Neuron (in vitro differentiated cells): ENCODE data around the gene CD63.

ENCODE experiments used
- H2AFZ ChIP-seq: one replicate; pipeline ENCODE4 v1.6.1; 2013; ENCODE audit warnings: low read depth, mild to moderate bottlenecking, inconsistent platforms, low read length, moderate library complexity
- H3K27me3 ChIP-seq: one replicate; pipeline ENCODE4 v1.6.1; 2013; ENCODE audit warnings: low read length; ENCODE audit not compliant: insufficient read depth
- H3K36me3 ChIP-seq: one replicate; pipeline ENCODE4 v1.6.1; 2013; ENCODE audit warnings: low read length; ENCODE audit not compliant: insufficient read depth
- H3K4me1 ChIP-seq: one replicate; pipeline ENCODE4 v1.6.1; 2013; ENCODE audit warnings: low read length; ENCODE audit not compliant: insufficient read depth
- H3K4me3 ChIP-seq: 2 replicates; pipeline ENCODE4 v1.5.1; 2013; ENCODE audit warnings: mild to moderate bottlenecking, low read length, moderate library complexity
- H3K9me3 ChIP-seq: one replicate; pipeline ENCODE4 v1.6.1; 2013; ENCODE audit warnings: low read length

CD63 gene

DNA sequence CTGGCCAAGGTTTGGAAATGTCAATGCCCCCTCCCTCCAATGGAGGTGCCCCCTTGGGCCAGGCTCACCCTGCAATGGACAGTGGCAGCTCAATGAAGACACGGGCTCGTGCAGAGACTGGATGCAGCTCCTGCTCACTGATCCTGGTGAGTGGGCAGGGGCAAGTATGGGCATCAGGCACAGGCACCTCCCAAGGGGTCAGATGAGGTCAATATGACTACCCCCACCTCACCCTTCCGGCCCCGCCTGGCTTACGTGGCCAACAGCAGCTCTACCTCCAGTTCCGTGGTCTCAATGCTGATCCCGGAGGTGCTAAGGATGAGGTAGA lies 34.7 kb downstream of the CD63 start:
- Histone ChIP-seq H3K36me3 (peaks cover 4% of the 10 kb centered on the region), H3K4me1 (no peaks in the 10 kb centered on the region), H3K9me3 (no peaks in the 10 kb centered on the region), H3K4me3 (no peak overlapping the region), H3K27me3 (no peaks in the 10 kb centered on the region), H2AFZ (no peak overlapping the region)

DNA sequence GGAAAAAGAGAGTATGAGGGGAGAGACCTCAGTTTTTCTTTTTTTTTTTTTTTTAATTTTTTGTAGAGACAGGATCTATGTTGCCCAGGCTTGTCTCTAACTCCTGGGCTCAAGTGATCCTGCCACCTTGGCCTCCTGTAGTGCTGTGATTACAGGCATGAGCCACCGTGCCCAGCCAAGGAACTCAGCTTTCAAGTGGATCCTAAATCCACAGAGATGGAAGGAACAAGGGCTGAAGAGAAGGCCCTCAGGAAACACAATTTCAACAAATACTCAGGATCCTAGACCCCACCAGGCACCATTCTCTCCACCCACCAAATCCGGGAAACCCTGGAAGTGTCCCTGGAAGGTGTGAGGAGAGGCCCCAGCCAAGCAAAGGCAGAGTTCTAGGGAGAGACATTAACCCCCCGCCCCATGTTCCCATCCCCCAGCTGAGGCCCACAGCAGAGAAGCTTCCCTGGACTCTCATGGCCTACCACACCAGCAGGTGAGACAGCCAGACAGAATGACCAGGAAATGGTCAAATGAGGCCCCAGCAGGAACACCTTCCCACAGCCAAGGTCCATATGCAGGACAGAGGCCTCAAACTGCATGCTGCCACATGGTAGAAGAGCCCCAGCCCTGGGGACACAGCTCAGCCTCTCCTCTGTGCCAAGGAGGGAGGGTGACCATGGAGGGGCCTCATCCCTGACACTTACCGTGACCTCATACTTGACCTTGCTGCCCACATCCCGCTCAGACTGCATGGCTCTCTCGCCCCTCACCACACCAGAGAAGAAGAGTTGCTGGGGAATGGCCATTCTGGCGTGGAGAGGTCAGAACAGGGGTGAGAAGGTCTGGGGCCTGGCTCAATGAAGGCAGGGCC lies 35.3 kb downstream of the CD63 start:
- peaks cover 4% of the 10 kb centered on the region for H3K36me3 ChIP-seq
- no peaks in the 10 kb centered on the region for H3K9me3 ChIP-seq
- no peaks in the 10 kb centered on the region for H3K4me1 ChIP-seq
- H3K4me3 ChIP-seq = no peak overlapping the region
- H2AFZ ChIP-seq = no peak overlapping the region
- no peaks in the 10 kb centered on the region for H3K27me3 ChIP-seq

DNA sequence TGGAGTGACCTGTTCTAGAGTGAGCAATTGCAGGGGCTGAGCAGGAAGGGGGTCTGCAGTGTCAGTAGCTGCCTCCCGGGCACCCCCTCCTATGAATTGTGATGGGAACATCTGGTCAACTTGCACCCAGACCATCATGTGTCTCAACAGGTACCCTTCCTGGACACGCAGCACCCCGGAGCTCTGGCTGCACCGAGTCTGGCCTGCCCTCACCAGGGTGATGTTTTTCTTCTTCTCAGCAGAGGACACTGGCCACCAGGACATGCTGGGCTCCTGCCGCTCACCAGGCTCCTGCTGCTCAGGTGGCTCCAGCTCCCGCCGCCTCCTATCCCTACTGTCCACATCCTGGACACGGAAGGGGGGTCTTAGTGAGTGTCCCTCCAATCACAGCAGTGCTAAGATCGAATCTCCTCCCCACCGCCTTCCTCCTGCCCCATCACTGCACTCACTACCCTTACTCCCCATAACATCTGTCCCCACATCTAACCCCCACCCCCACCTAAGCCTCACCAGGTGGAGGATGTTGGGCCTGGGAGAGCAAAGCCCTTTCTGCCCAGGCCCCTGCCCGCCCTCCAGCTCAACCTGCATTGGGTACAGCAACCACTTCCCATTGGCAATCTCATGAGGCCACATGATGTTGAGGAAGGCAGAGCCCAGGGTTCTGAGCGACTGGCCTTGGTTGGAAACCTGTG lies 36.0 kb downstream of the CD63 start:
- Histone ChIP-seq H3K4me3 (no peak overlapping the region), H2AFZ (no peak overlapping the region), H3K4me1 (no peaks in the 10 kb centered on the region), H3K36me3 (peaks cover 9% of the 10 kb centered on the region), H3K9me3 (no peaks in the 10 kb centered on the region), H3K27me3 (no peaks in the 10 kb centered on the region)

DNA sequence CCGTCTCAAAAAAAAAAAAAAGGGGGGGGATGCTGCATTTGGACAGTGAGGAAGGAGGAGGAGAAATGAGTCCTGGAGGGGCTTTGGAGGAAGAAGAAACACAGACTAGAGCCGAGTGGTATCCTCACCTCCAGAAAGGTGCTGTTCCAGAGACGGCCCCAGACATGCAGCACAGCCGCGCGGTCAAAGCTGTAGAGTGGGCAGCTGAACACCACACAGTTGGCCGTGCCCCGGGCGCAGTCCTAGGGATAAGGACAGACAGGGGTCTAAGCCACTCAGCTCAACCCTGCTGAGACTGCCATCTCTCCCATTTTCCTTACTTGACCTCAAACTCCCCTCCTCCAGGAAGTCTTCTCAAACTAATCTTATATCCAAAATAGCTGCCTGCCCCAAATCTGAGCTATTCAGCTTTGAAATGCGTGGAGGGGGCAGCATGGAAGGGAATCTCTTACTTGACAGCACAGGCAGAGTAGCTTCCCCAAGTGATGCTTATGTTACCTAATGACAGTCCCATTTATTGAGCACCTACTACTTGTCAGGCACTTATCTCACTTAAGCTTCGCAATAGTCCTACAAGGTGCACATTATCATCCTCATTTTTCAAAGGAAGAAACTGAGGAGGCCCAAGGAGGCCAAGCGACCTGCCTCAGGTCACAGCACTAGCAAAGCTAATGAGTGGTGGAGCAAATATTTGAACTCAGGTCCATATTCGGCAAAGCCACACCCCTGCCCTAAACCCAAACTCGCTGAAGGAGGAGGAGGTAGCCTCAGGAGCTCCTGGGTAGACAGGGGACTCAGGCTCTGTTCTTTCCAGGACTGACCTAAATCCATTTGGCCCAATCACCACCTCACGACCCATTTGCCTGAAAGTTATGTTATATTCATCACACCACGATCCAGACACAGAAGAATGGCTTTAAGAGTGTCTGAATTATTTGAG lies 39.8 kb downstream of the CD63 start:
- no peak overlapping the region for H3K4me3 ChIP-seq
- H3K27me3 ChIP-seq = no peaks in the 10 kb centered on the region
- H3K36me3 ChIP-seq = peaks cover 7% of the 10 kb centered on the region
- H3K9me3 ChIP-seq = no peaks in the 10 kb centered on the region
- no peaks in the 10 kb centered on the region for H3K4me1 ChIP-seq
- H2AFZ ChIP-seq = no peak overlapping the region

DNA sequence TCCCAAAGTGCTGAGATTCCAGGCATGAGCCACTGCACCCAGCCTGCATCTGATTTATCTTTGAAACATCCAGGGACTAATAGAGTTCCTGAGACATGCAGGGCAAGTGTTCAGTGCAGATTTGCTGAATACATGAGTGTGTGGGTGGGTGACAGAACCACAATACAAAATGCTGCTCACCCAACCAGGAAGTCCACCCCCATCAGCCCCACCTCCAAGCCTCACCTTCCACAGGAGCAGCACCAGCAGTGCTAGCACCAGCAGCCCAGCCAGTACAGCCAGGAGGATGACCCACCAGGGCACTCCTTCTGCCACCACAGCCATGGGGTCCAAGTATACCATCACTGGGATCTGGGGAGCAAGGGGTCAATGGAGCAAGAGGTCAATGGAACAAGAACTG lies 41.1 kb downstream of the CD63 start:
- no peaks in the 10 kb centered on the region for H3K9me3 ChIP-seq
- no peaks in the 10 kb centered on the region for H3K4me1 ChIP-seq
- peaks cover 7% of the 10 kb centered on the region for H3K36me3 ChIP-seq
- H3K27me3 ChIP-seq = no peaks in the 10 kb centered on the region
- no peak overlapping the region for H2AFZ ChIP-seq
- H3K4me3 ChIP-seq = no peak overlapping the region

DNA sequence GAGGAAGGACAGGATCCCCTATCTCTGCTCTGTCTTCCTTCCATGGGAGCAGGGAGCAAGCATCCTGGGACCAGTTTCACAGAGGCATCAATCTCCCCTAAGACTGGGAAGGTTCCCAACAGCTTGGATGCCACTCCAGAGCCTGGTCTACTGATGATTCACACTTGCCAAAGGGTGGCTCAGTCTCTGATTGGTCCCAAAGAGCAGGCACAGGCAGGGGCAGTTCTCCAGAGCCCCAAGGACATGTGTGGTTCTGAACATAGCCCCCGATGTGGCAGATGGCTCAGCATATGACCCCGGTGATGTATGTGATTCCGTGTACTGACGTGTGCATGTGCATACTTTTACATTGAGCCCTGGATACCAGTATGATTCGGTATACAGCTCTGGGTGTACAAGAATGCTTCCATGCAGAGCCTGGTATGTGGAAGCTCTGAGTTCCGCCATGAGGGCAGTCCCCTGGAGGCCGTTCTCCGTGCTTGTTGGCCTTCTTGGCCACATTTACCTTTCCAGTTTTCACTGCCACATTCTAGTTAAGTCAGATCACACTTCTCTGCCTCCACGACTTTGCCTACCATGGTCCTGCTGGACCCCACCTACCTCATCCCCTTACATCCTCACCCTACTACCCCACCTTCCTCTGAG lies 42.3 kb downstream of the CD63 start:
- no peaks in the 10 kb centered on the region for H3K4me1 ChIP-seq
- H3K9me3 ChIP-seq = no peaks in the 10 kb centered on the region
- no peak overlapping the region for H3K4me3 ChIP-seq
- H3K27me3 ChIP-seq = no peaks in the 10 kb centered on the region
- H3K36me3 ChIP-seq = peaks cover 7% of the 10 kb centered on the region
- no peak overlapping the region for H2AFZ ChIP-seq

- H3K27me3 ChIP-seq = no peaks in the 10 kb centered on the region
- H3K4me3 ChIP-seq = no peak overlapping the region
- no peak overlapping the region for H2AFZ ChIP-seq
- H3K4me1 ChIP-seq = no peaks in the 10 kb centered on the region
- peaks cover 7% of the 10 kb centered on the region for H3K36me3 ChIP-seq
- no peaks in the 10 kb centered on the region for H3K9me3 ChIP-seq
Measured at GRCh38 chr12:55685671-55686070, 43.1 kb downstream of the CD63 start.

GRCh38 chr12:55684761-55685370 lies 43.9 kb downstream of the CD63 start:
- Histone ChIP-seq H2AFZ (no peak overlapping the region), H3K36me3 (peaks cover 7% of the 10 kb centered on the region), H3K9me3 (no peaks in the 10 kb centered on the region), H3K4me1 (no peaks in the 10 kb centered on the region), H3K27me3 (no peaks in the 10 kb centered on the region), H3K4me3 (no peak overlapping the region)

DNA sequence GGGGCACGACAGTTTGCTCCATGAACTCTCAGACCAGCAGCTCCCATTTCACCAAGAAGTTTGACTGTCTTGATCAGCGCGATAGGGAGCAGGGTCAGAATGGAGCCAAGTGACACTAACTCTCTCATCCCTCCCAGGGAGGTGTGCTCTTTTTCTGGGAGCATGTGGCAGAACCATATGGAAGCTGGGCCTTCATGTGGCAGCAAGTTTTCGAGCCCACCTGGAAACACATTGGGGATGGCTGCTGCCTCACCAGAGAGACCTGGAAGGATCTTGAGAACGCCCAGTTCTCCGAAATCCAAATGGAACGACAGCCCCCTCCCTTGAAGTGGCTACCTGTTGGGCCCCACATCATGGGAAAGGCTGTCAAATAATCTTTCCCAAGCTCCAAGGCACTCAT lies 45.1 kb downstream of the CD63 start:
- no peaks in the 10 kb centered on the region for H3K27me3 ChIP-seq
- no peaks in the 10 kb centered on the region for H3K4me1 ChIP-seq
- no peak overlapping the region for H2AFZ ChIP-seq
- H3K36me3 ChIP-seq = peaks cover 7% of the 10 kb centered on the region
- no peak overlapping the region for H3K4me3 ChIP-seq
- H3K9me3 ChIP-seq = no peaks in the 10 kb centered on the region

- Histone ChIP-seq H3K27me3 (no peaks in the 10 kb centered on the region), H3K4me1 (no peaks in the 10 kb centered on the region), H3K9me3 (no peaks in the 10 kb centered on the region), H3K36me3 (peaks cover 2% of the 10 kb centered on the region), H2AFZ (no peak overlapping the region), H3K4me3 (no peak overlapping the region)
Measured at GRCh38 chr12:55682087-55682796, 46.6 kb downstream of the CD63 start.

DNA sequence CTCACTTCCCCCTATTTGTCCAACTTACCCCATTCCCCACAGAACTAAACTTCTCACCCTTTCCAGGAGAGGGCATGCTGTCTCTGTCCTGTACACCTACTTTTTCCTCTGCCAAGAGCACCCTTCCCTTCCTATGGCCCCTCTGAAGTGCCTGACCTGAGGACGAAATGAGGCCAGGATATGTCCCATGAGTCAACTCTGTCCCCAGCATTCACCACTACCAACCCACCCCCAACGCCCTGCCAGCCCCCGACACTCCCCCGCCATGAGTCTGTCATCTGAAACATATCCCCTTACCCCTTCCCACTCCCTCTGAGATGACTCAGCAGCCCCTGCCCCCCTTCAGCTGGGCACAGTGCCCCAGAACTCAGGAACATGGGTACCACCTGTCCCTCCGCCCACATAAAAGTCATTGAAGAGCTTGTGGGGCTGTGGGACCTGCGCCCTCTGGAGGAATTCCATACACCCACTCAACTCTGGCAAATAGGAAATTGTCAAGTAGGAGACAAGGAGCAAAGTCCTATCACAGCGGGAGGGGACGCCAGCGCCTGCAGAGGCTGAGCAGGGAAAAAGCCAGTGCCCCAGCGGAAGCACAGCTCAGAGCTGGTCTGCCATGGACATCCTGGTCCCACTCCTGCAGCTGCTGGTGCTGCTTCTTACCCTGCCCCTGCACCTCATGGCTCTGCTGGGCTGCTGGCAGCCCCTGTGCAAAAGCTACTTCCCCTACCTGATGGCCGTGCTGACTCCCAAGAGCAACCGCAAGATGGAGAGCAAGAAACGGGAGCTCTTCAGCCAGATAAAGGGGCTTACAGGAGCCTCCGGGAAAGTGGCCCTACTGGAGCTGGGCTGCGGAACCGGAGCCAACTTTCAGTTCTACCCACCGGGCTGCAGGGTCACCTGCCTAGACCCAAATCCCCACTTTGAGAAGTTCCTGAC lies 47.4 kb downstream of the CD63 start:
- Histone ChIP-seq H3K27me3 (no peaks in the 10 kb centered on the region), H3K9me3 (no peaks in the 10 kb centered on the region), H3K4me3 (no peak overlapping the region), H3K4me1 (no peaks in the 10 kb centered on the region), H3K36me3 (no peaks in the 10 kb centered on the region), H2AFZ (no peak overlapping the region)
